Central memory CD8-positive, alpha-beta T cell (primary cell): ENCODE measurements around the gene PRPF6.

Experiments
- ATAC-seq: fragments of 150-1000 bp; cut with Tn5 transposase; replicated peaks from 2 replicates; pipeline ENCODE4 v1.10.0; 2022; ENCODE audit warnings: mild to moderate bottlenecking, moderate FRiP score, moderate number of reproducible peaks; ENCODE audit not compliant: poor library complexity, severe bottlenecking; ENCODE audit errors: extremely low read depth
- DNase-seq, 2 donors: peaks; one replicate each; pipeline ENCODE4 v3.0.0; 2021; ENCODE audit warnings: low spot score in 2 of 2
- H3K27ac Mint-ChIP-seq: one replicate; pipeline ENCODE4 v1.8.0; 2022; ENCODE audit warnings: low read depth, mild to moderate bottlenecking, moderate library complexity, mixed read lengths
- H3K27me3 Mint-ChIP-seq: one replicate; pipeline ENCODE4 v1.8.0; 2022; ENCODE audit warnings: mixed read lengths
- H3K36me3 Mint-ChIP-seq: one replicate; pipeline ENCODE4 v1.8.0; 2022; ENCODE audit warnings: mild to moderate bottlenecking, moderate library complexity, mixed read lengths; ENCODE audit not compliant: insufficient read depth
- H3K4me1 Mint-ChIP-seq: one replicate; pipeline ENCODE4 v1.8.0; 2022; ENCODE audit warnings: mixed read lengths
- H3K4me3 Mint-ChIP-seq: one replicate; pipeline ENCODE4 v1.8.0; 2022; ENCODE audit warnings: mild to moderate bottlenecking, moderate library complexity, mixed read lengths
- H3K9me3 Mint-ChIP-seq: one replicate; pipeline ENCODE4 v1.8.0; 2022; ENCODE audit warnings: mixed read lengths

The PRPF6 gene

GRCh38 chr20:63977739-63978276 lies 3.1 kb upstream of the PRPF6 start:
- H3K4me3 Mint-ChIP-seq: peak overlapping the region; percentile 94
- no peaks in the 10 kb centered on the region for H3K9me3 Mint-ChIP-seq
- H3K4me1 Mint-ChIP-seq: peaks cover 66% of the 10 kb centered on the region
- peaks cover 47% of the 10 kb centered on the region for H3K36me3 Mint-ChIP-seq
- peak; percentile 34 for ATAC-seq
- no peaks in the 10 kb centered on the region for H3K27me3 Mint-ChIP-seq
- peak overlapping the region; percentile 81 for H3K27ac Mint-ChIP-seq
- DNase-seq: peak in 1 of 2 donors; percentile 28

GRCh38 chr20:63978319-63979228 lies 2.4 kb upstream of the PRPF6 start:
- peak in 1 of 2 donors; percentile 37 for DNase-seq
- Mint-ChIP-seq H3K27me3 (no peaks in the 10 kb centered on the region), H3K27ac (peak overlapping the region; percentile 81), H3K4me3 (peak overlapping the region; percentile 94), H3K4me1 (peaks cover 69% of the 10 kb centered on the region), H3K9me3 (no peaks in the 10 kb centered on the region), H3K36me3 (peaks cover 53% of the 10 kb centered on the region)
- ATAC-seq: peak; percentile 11

- no peak for DNase-seq
- Mint-ChIP-seq H3K9me3 (no peaks in the 10 kb centered on the region), H3K27ac (no peak overlapping the region), H3K4me1 (peaks cover 63% of the 10 kb centered on the region), H3K27me3 (no peaks in the 10 kb centered on the region), H3K36me3 (peaks cover 56% of the 10 kb centered on the region), H3K4me3 (peak overlapping the region; percentile 94)
- ATAC-seq: no peak
Measured at GRCh38 chr20:63979229-63979556, 1.7 kb upstream of the PRPF6 start.

- ATAC-seq (peak; percentile 11), DNase-seq (peak; percentile 45 to 60)
- peak within 1 kb of the TSS; percentile 94 for H3K4me3 Mint-ChIP-seq
- H3K36me3 Mint-ChIP-seq: peaks cover 61% of the 10 kb centered on the region
- H3K27ac Mint-ChIP-seq: peak within 1 kb of the TSS; percentile 95
- H3K9me3 Mint-ChIP-seq: no peaks in the 10 kb centered on the region
- H3K27me3 Mint-ChIP-seq: no peaks in the 10 kb centered on the region
- peaks cover 67% of the 10 kb centered on the region for H3K4me1 Mint-ChIP-seq
Measured at GRCh38 chr20:63979557-63980316, 1.2 kb upstream of the PRPF6 start, which contains the start of gene SAMD10. Gene SAMD10, minus strand, starts transcription at chr20:63979642. Its CDS starts 175 bp downstream, at chr20:63979467.

- H3K9me3 Mint-ChIP-seq: no peaks in the 10 kb centered on the region
- peak in 1 of 2 donors; percentile 30 for DNase-seq
- peaks cover 69% of the 10 kb centered on the region for H3K4me1 Mint-ChIP-seq
- H3K27me3 Mint-ChIP-seq: no peaks in the 10 kb centered on the region
- H3K4me3 Mint-ChIP-seq: peak overlapping the region; percentile 94
- peaks cover 63% of the 10 kb centered on the region for H3K36me3 Mint-ChIP-seq
- H3K27ac Mint-ChIP-seq: peak overlapping the region; percentile 95
- ATAC-seq: peak; percentile 68
Measured at GRCh38 chr20:63980317-63980805, 571 bp upstream of the PRPF6 start.

GRCh38 chr20:63982937-63983336 lies 2.0 kb downstream of the PRPF6 start:
- H3K27me3 Mint-ChIP-seq: no peaks in the 10 kb centered on the region
- H3K9me3 Mint-ChIP-seq: no peaks in the 10 kb centered on the region
- H3K4me3 Mint-ChIP-seq: peak overlapping the region; percentile 1
- H3K36me3 Mint-ChIP-seq: peaks cover 71% of the 10 kb centered on the region
- DNase-seq (no peak), ATAC-seq (no peak)
- peaks cover 48% of the 10 kb centered on the region for H3K4me1 Mint-ChIP-seq
- H3K27ac Mint-ChIP-seq: no peak overlapping the region

GRCh38 chr20:64000906-64001305 lies 20.0 kb downstream of the PRPF6 start:
- peaks cover 7% of the 10 kb centered on the region for H3K4me1 Mint-ChIP-seq
- H3K27ac Mint-ChIP-seq: no peak overlapping the region
- no peak overlapping the region for H3K4me3 Mint-ChIP-seq
- no peaks in the 10 kb centered on the region for H3K27me3 Mint-ChIP-seq
- ATAC-seq (no peak), DNase-seq (no peak)
- H3K36me3 Mint-ChIP-seq: peaks cover 85% of the 10 kb centered on the region
- no peaks in the 10 kb centered on the region for H3K9me3 Mint-ChIP-seq

- Mint-ChIP-seq H3K27me3 (no peaks in the 10 kb centered on the region), H3K9me3 (no peaks in the 10 kb centered on the region), H3K27ac (no peak overlapping the region), H3K4me3 (no peak overlapping the region), H3K36me3 (peaks cover 81% of the 10 kb centered on the region), H3K4me1 (peaks cover 7% of the 10 kb centered on the region)
- ATAC-seq (no peak), DNase-seq (no peak)
Measured at GRCh38 chr20:64001607-64002011, 20.7 kb downstream of the PRPF6 start.

- Mint-ChIP-seq H3K4me1 (peaks cover 13% of the 10 kb centered on the region), H3K4me3 (no peak overlapping the region), H3K27me3 (no peaks in the 10 kb centered on the region), H3K36me3 (peaks cover 68% of the 10 kb centered on the region), H3K9me3 (no peaks in the 10 kb centered on the region), H3K27ac (no peak overlapping the region)
- DNase-seq (no peak), ATAC-seq (no peak)
Measured at GRCh38 chr20:64003960-64004725, 23.2 kb downstream of the PRPF6 start.

GRCh38 chr20:64005394-64005793 lies 24.5 kb downstream of the PRPF6 start:
- Mint-ChIP-seq H3K27ac (no peak overlapping the region), H3K4me3 (no peak overlapping the region), H3K36me3 (peaks cover 64% of the 10 kb centered on the region), H3K4me1 (peaks cover 24% of the 10 kb centered on the region), H3K9me3 (no peaks in the 10 kb centered on the region), H3K27me3 (no peaks in the 10 kb centered on the region)
- DNase-seq: no peak
- ATAC-seq: no peak

- H3K27me3 Mint-ChIP-seq: no peaks in the 10 kb centered on the region
- H3K4me1 Mint-ChIP-seq: peaks cover 27% of the 10 kb centered on the region
- peaks cover 58% of the 10 kb centered on the region for H3K36me3 Mint-ChIP-seq
- H3K9me3 Mint-ChIP-seq: no peaks in the 10 kb centered on the region
- DNase-seq (no peak), ATAC-seq (no peak)
- H3K4me3 Mint-ChIP-seq: no peak overlapping the region
- H3K27ac Mint-ChIP-seq: no peak overlapping the region
Measured at GRCh38 chr20:64006490-64006889, 25.6 kb downstream of the PRPF6 start.

GRCh38 chr20:64006902-64007301 lies 26.0 kb downstream of the PRPF6 start:
- no peak for DNase-seq
- H3K36me3 Mint-ChIP-seq: peaks cover 56% of the 10 kb centered on the region
- H3K27ac Mint-ChIP-seq: no peak overlapping the region
- peaks cover 25% of the 10 kb centered on the region for H3K4me1 Mint-ChIP-seq
- no peaks in the 10 kb centered on the region for H3K9me3 Mint-ChIP-seq
- no peak for ATAC-seq
- no peaks in the 10 kb centered on the region for H3K27me3 Mint-ChIP-seq
- no peak overlapping the region for H3K4me3 Mint-ChIP-seq
